OCI-LY3 (cell line): ENCODE results near the gene CACNA1E.

ENCODE experiments used
- H2AFZ ChIP-seq: fragments of 200-600, 300-600 bp; shearing (Covaris generic); 2 replicates; pipeline ENCODE4 v1.6.0; 2014; ENCODE audit warnings: antibody characterized with exemption, low read depth, low read length
- H3K27ac ChIP-seq: fragments of 200-600, 300-600 bp; sonication (generic); 2 replicates; pipeline ENCODE4 v1.5.1; 2014; ENCODE audit warnings: mild to moderate bottlenecking, low read length, moderate library complexity, mixed read lengths
- H3K27me3 ChIP-seq: fragments of 200-600, 300-600 bp; sonication (generic); 2 replicates; pipeline ENCODE4 v1.6.1; 2014; ENCODE audit warnings: low read depth, low read length, mixed read lengths
- H3K36me3 ChIP-seq: fragments of 200-600, 300-600 bp; sonication (generic); replicated peaks from 2 replicates; pipeline ENCODE3; 2014; ENCODE audit warnings: low read depth, low read length, mixed read lengths
- H3K4me1 ChIP-seq: fragments of 300-600, 200-600 bp; sonication (generic); 2 replicates; pipeline ENCODE4 v1.6.1; 2014; ENCODE audit warnings: low read length, mixed read lengths
- H3K4me2 ChIP-seq: fragments of 200-600, 300-600 bp; sonication (generic); 2 replicates; pipeline ENCODE4 v1.6.1; 2014; ENCODE audit warnings: low read length, mixed read lengths
- H3K4me3 ChIP-seq: fragments of 300-600, 200-600 bp; sonication (generic); 2 replicates; pipeline ENCODE4 v1.5.1; 2014; ENCODE audit warnings: antibody characterized with exemption, mild to moderate bottlenecking, low read length, moderate library complexity
- H3K79me2 ChIP-seq: fragments of 300-600, 200-600 bp; shearing (Covaris generic); 2 replicates; pipeline ENCODE4 v1.6.1; 2014; ENCODE audit warnings: mild to moderate bottlenecking, low read length, mixed read lengths
- H3K9ac ChIP-seq: fragments of 300-600, 200-600 bp; shearing (Covaris generic); 2 replicates; pipeline ENCODE4 v1.6.0; 2014; ENCODE audit warnings: mild to moderate bottlenecking, low read length, moderate library complexity
- H3K9me3 ChIP-seq: fragments of 200-600, 300-600 bp; shearing (Covaris generic); 2 replicates; pipeline ENCODE4 v1.6.1; 2014; ENCODE audit warnings: low read length, mixed read lengths; ENCODE audit not compliant: insufficient read depth
- H4K20me1 ChIP-seq: fragments of 200-600, 300-600 bp; sonication (generic); 2 replicates; pipeline ENCODE4 v1.6.1; 2016; ENCODE audit warnings: low read length, mixed read lengths; ENCODE audit not compliant: insufficient read depth
- CTCF ChIP-seq: fragments of 200-600, 300-600 bp; sonication (generic); IDR thresholded peaks from 2 replicates; pipeline ENCODE4 v1.5.1; 2014; ENCODE audit warnings: antibody characterized with exemption, low read length, low read depth
- EZH2phosphoT487 ChIP-seq: fragments of 200-600 bp; shearing (Covaris generic); IDR thresholded peaks from 2 replicates; pipeline ENCODE4 v1.6.1; 2018; ENCODE audit warnings: antibody characterized with exemption, mixed run types, low read depth

CACNA1E gene

DNA sequence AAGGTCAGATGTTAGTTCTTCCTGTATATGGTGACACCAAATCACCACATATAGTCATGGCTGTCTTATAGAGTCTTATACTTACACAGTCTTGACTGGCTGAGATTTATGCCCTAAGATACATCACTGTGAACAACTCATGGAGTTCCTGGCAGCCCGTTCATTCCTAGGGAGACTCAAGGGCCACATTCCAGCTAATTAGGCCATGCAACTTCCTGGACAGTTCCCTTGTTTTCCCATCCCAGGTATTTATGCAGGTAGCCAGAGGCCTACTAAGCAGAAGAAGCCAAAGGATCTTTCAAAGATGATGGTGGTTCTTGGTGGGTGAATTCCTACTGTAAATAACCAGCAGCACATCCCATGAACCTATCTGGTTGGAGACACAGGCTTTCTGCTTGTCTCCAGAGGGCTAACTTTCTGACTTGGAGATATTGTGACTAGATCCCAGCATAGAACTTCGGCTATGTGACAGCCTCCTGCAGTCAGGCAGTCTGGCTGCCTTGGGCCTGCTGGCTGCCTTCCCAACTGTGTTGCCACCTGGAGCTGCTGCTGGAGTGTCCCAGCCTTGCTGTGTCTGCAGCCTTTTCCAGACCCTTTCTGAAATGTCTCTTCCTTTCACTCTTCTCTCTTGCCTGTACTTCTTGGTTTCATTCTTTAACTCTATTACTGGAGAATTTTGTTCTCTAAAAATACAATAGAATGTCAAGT is 283.8 kb downstream of the CACNA1E start:
- Histone ChIP-seq H3K4me2 (no peak overlapping the region), H3K4me3 (no peak overlapping the region), H4K20me1 (no peaks in the 10 kb centered on the region), H3K27me3 (peaks cover 39% of the 10 kb centered on the region), H3K27ac (no peak overlapping the region), H3K4me1 (no peaks in the 10 kb centered on the region), H2AFZ (no peak overlapping the region), H3K36me3 (no peaks in the 10 kb centered on the region), H3K79me2 (no peaks in the 10 kb centered on the region), H3K9me3 (no peaks in the 10 kb centered on the region), H3K9ac (no peak overlapping the region)
- TF ChIP-seq CTCF, result no peak

- H3K27ac ChIP-seq, result no peak overlapping the region
- H3K4me1 ChIP-seq, result no peaks in the 10 kb centered on the region
- H3K9ac ChIP-seq, result no peak overlapping the region
- no peaks in the 10 kb centered on the region for H3K79me2 ChIP-seq
- H3K27me3 ChIP-seq, result peaks cover 29% of the 10 kb centered on the region
- TF ChIP-seq EZH2phosphoT487 (no peak), CTCF (no peak)
- no peaks in the 10 kb centered on the region for H3K36me3 ChIP-seq
- no peaks in the 10 kb centered on the region for H4K20me1 ChIP-seq
- H2AFZ ChIP-seq, result no peak overlapping the region
- no peak overlapping the region for H3K4me3 ChIP-seq
- no peaks in the 10 kb centered on the region for H3K9me3 ChIP-seq
- H3K4me2 ChIP-seq, result no peak overlapping the region
Observed at GRCh38 chr1:181768211-181768929, 285.1 kb downstream of the CACNA1E start.

GRCh38 chr1:181768930-181769280 is 285.6 kb downstream of the CACNA1E start:
- Histone ChIP-seq H3K4me1 (no peaks in the 10 kb centered on the region), H3K27ac (no peak overlapping the region), H3K4me3 (no peak overlapping the region), H3K9me3 (no peaks in the 10 kb centered on the region), H2AFZ (no peak overlapping the region), H3K9ac (no peak overlapping the region), H3K79me2 (no peaks in the 10 kb centered on the region), H3K36me3 (no peaks in the 10 kb centered on the region), H4K20me1 (no peaks in the 10 kb centered on the region), H3K27me3 (peaks cover 25% of the 10 kb centered on the region), H3K4me2 (no peak overlapping the region)
- TF ChIP-seq CTCF (no peak), EZH2phosphoT487 (no peak)

- Histone ChIP-seq H3K27ac (no peak overlapping the region), H3K4me3 (no peak overlapping the region), H3K79me2 (no peaks in the 10 kb centered on the region), H2AFZ (no peak overlapping the region), H3K9ac (no peak overlapping the region), H3K9me3 (no peaks in the 10 kb centered on the region), H3K36me3 (no peaks in the 10 kb centered on the region), H3K4me1 (no peaks in the 10 kb centered on the region), H4K20me1 (no peaks in the 10 kb centered on the region), H3K4me2 (no peak overlapping the region), H3K27me3 (peaks cover 27% of the 10 kb centered on the region)
- TF ChIP-seq EZH2phosphoT487 (no peak), CTCF (no peak)
Observed at GRCh38 chr1:181769846-181770245, 286.5 kb downstream of the CACNA1E start.
